SK-N-SH (cell line): ENCODE measurements around the gene DVL1. TPM values are rescaled to one million over a fixed set of nuclear protein-coding genes. Genes with fewer than 3 reads are reported as not detected.

Experiments used
- CTCF ChIA-PET: fragments of 300-600, 350-600 bp; formaldehyde crosslinking; extraction: SDS; loops from one replicate; lab custom pipeline; 2021; lab: Yijun Ruan, JAX
- POLR2A ChIA-PET: fragments of 350-600 bp; sonication (Branson Sonifier 250); formaldehyde crosslinking; extraction: SDS; loops from one replicate; lab custom pipeline; 2020; ENCODE audit warnings: antibody characterized with exemption, inconsistent platforms; lab: Yijun Ruan, JAX
- DNase-seq: peaks from one replicate; pipeline ENCODE4 v3.0.0; 2012
- H2AFZ ChIP-seq: fragments of 200-600 bp; sonication (generic); 2 replicates; pipeline ENCODE4 v1.8.1; 2016; ENCODE audit warnings: antibody characterized with exemption, mild to moderate bottlenecking, low read depth
- H3F3A ChIP-seq: fragments of 200-600 bp; sonication (generic); replicated peaks from 2 replicates; pipeline ENCODE3; 2016; ENCODE audit warnings: antibody characterized with exemption, mild to moderate bottlenecking; ENCODE audit not compliant: insufficient read depth
- H3K27ac ChIP-seq, 2 experiments: fragments of 200-500 bp in 1 of 2; fragments of 200-600 bp in 1 of 2; sonication (Bioruptor generic) in 1 of 2; sonication (generic), shearing (Covaris generic) in 1 of 2; 2 replicates each; pipeline versions ENCODE4 v1.5.1 to v1.6.1; 2014 to 2016; ENCODE audit warnings: low read depth in 2 of 2, inconsistent platforms in 1 of 2, low read length in 1 of 2, mild to moderate bottlenecking in 1 of 2, mixed read lengths in 1 of 2
- H3K27me3 ChIP-seq: fragments of 200-600 bp; sonication (generic), shearing (Covaris generic); 2 replicates; pipeline ENCODE4 v1.6.1; 2016; ENCODE audit warnings: mixed run types; ENCODE audit not compliant: insufficient read depth
- H3K36me3 ChIP-seq, 2 experiments: fragments of 200-500 bp in 1 of 2; fragments of 200-600 bp in 1 of 2; sonication (Bioruptor generic) in 1 of 2; sonication (generic) in 1 of 2; replicated peaks in 1 of 2; 2 replicates each; pipeline versions ENCODE3 to v1.5.1; 2014 to 2016; ENCODE audit warnings: low read length in 1 of 2, mild to moderate bottlenecking in 1 of 2; ENCODE audit not compliant: insufficient read depth in 2 of 2, control insufficient read depth in 1 of 2
- H3K4me1 ChIP-seq, 2 experiments: fragments of 200-500 bp in 1 of 2; fragments of 200-600 bp in 1 of 2; sonication (Bioruptor generic) in 1 of 2; sonication (generic), shearing (Covaris generic) in 1 of 2; 2 replicates each; pipeline versions ENCODE4 v1.5.1 to v1.6.1; 2014 to 2016; ENCODE audit warnings: low read depth in 1 of 2, low read length in 1 of 2, mixed run types in 1 of 2; ENCODE audit not compliant: insufficient read depth in 2 of 2, control insufficient read depth in 1 of 2
- H3K4me2 ChIP-seq: fragments of 200-600 bp; sonication (generic), shearing (Covaris generic); 2 replicates; pipeline ENCODE4 v1.6.1; 2017; ENCODE audit warnings: mixed run types
- H3K4me3 ChIP-seq, 2 experiments: fragments of 200-500 bp in 1 of 2; fragments of 200-600 bp in 1 of 2; sonication (Bioruptor generic) in 1 of 2; sonication (generic), shearing (Covaris generic) in 1 of 2; 2 replicates each; pipeline versions ENCODE4 v1.5.1 to v1.8.1; 2014 to 2016; ENCODE audit warnings: low read depth in 2 of 2, inconsistent platforms in 1 of 2, low read length in 1 of 2, mild to moderate bottlenecking in 1 of 2, mixed read lengths in 1 of 2, moderate library complexity in 1 of 2
- H3K79me2 ChIP-seq: fragments of 200-600 bp; sonication (generic); 2 replicates; pipeline ENCODE4 v1.8.1; 2017; ENCODE audit warnings: mild to moderate bottlenecking; ENCODE audit not compliant: insufficient read depth
- H3K9ac ChIP-seq: fragments of 200-600 bp; sonication (generic); 2 replicates; pipeline ENCODE4 v1.6.1; 2017; ENCODE audit warnings: mixed run types
- H3K9me2 ChIP-seq: fragments of 200-600 bp; sonication (generic); 2 replicates; pipeline ENCODE4 v1.6.1; 2017; ENCODE audit warnings: mixed run types
- H3K9me3 ChIP-seq: fragments of 200-600 bp; sonication (generic); 2 replicates; pipeline ENCODE4 v1.6.1; 2017; ENCODE audit warnings: mixed run types, mild to moderate bottlenecking, moderate library complexity
- H4K20me1 ChIP-seq: fragments of 200-600 bp; sonication (generic); 2 replicates; pipeline ENCODE4 v1.6.1; 2017; ENCODE audit warnings: mild to moderate bottlenecking, mixed run types; ENCODE audit not compliant: insufficient read depth
- ELF1 ChIP-seq: IDR thresholded peaks from 2 replicates; pipeline ENCODE4 v1.4.0; 2012
- EP300 ChIP-seq, 2 experiments: IDR thresholded peaks; 2 replicates each; pipeline versions ENCODE4 v1.4.0 to v1.6.1; 2012; ENCODE audit warnings: borderline replicate concordance in 1 of 2, low read depth in 1 of 2, low read length in 1 of 2
- FOSL2 ChIP-seq: IDR thresholded peaks from 2 replicates; pipeline ENCODE4 v1.4.0; 2012; ENCODE audit warnings: low read depth, mild to moderate bottlenecking, moderate library complexity, borderline replicate concordance
- FOXM1 ChIP-seq: IDR thresholded peaks from 2 replicates; pipeline ENCODE4 v1.4.0; 2012; ENCODE audit warnings: low read depth, mild to moderate bottlenecking
- GATA2 ChIP-seq: sonication (generic); formaldehyde crosslinking; IDR thresholded peaks from 2 replicates; pipeline ENCODE4 v1.5.0; 2020; ENCODE audit warnings: mild to moderate bottlenecking, missing genetic modification reagents
- MAX ChIP-seq: IDR thresholded peaks from 2 replicates; pipeline ENCODE4 v1.4.0; 2012; ENCODE audit warnings: low read depth
- REST ChIP-seq: IDR thresholded peaks from 2 replicates; pipeline ENCODE4 v1.6.1; 2012; ENCODE audit warnings: mild to moderate bottlenecking, low read depth, low read length, moderate library complexity
- RXRA ChIP-seq: IDR thresholded peaks from 2 replicates; pipeline ENCODE4 v1.4.0; 2012; ENCODE audit warnings: low read depth, mild to moderate bottlenecking, borderline replicate concordance
- SIN3A ChIP-seq: IDR thresholded peaks from 2 replicates; pipeline ENCODE4 v1.6.1; 2012; ENCODE audit warnings: low read depth, mild to moderate bottlenecking, low read length, moderate library complexity, borderline replicate concordance
- TAF1 ChIP-seq: IDR thresholded peaks from 2 replicates; pipeline ENCODE4 v1.6.1; 2012; ENCODE audit warnings: low read depth, mild to moderate bottlenecking, low read length, moderate library complexity, borderline replicate concordance
- TCF12 ChIP-seq: IDR thresholded peaks from 2 replicates; pipeline ENCODE4 v1.4.0; 2012
- TEAD4 ChIP-seq: IDR thresholded peaks from 2 replicates; pipeline ENCODE4 v1.4.0; 2012; ENCODE audit warnings: mild to moderate bottlenecking, borderline replicate concordance; ENCODE audit not compliant: insufficient read depth
- USF1 ChIP-seq: IDR thresholded peaks from 2 replicates; pipeline ENCODE4 v1.4.0; 2012; ENCODE audit warnings: low read depth, borderline replicate concordance
- YY1 ChIP-seq: IDR thresholded peaks from 2 replicates; pipeline ENCODE4 v1.4.0; 2012; ENCODE audit warnings: low read depth, mild to moderate bottlenecking
- WGBS: methylation state at CpG from one replicate; pipeline ENCODE4 v1.1.6; 2017; ENCODE audit warnings: low lambda C conversion rate; 5-methylcytosine and 5-hydroxymethylcytosine counted together
- polyA plus RNA-seq, 3 experiments: library from polyadenylated mRNA; depleted of rRNA; stranded (reverse); fragments of >200 nt; gene quantifications; 2 replicates each; pipeline ENCODE4 v1.2.3, GENCODE V29; 2012
- TF ChIP-seq, protein P1 (sequence below): fragments of 200-600 bp; sonication (generic); IDR thresholded peaks from 2 replicates; pipeline ENCODE4 v1.6.1; 2017; ENCODE audit warnings: antibody characterized with exemption, mild to moderate bottlenecking, moderate library complexity
- TF ChIP-seq, protein P2 (sequence below): fragments of 150-350 bp; IDR thresholded peaks from 2 replicates; pipeline ENCODE4 v1.6.1; 2016; ENCODE audit warnings: mild to moderate bottlenecking, low read depth, low read length

DVL1 gene
- polyA plus RNA-seq, 1 of the 3 experiments (the other 2 are of a cell fraction): 32.0 TPM

GRCh38 chr1:1307261-1307922 is 41.8 kb downstream of the DVL1 start:
- H3K36me3 ChIP-seq: peaks cover 0 to 22% of the 10 kb centered on the region in 2 experiments
- H3K4me1 ChIP-seq: peaks cover 13 to 50% of the 10 kb centered on the region in 2 experiments; a peak in 2 of 4 replicates
- TF ChIP-seq FOSL2 (no peak), RXRA (no peak), TEAD4 (no peak), FOXM1 (no peak), SIN3A (no peak; the same call in 1 of the 2 replicates), REST (no peak), YY1 (no peak), ELF1 (no peak), USF1 (no peak), GATA2 (no peak), TAF1 (no peak), TCF12 (no peak), MAX (no peak), EP300 (IDR thresholded peaks at IDR 0.05; ENCODE audit: borderline replicate concordance in 1 of 2, low read depth in 1 of 2, low read length in 1 of 2) (no peak)
- TF ChIP-seq, protein P1, sequence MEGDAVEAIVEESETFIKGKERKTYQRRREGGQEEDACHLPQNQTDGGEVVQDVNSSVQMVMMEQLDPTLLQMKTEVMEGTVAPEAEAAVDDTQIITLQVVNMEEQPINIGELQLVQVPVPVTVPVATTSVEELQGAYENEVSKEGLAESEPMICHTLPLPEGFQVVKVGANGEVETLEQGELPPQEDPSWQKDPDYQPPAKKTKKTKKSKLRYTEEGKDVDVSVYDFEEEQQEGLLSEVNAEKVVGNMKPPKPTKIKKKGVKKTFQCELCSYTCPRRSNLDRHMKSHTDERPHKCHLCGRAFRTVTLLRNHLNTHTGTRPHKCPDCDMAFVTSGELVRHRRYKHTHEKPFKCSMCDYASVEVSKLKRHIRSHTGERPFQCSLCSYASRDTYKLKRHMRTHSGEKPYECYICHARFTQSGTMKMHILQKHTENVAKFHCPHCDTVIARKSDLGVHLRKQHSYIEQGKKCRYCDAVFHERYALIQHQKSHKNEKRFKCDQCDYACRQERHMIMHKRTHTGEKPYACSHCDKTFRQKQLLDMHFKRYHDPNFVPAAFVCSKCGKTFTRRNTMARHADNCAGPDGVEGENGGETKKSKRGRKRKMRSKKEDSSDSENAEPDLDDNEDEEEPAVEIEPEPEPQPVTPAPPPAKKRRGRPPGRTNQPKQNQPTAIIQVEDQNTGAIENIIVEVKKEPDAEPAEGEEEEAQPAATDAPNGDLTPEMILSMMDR: no peak
- TF ChIP-seq, protein P2, sequence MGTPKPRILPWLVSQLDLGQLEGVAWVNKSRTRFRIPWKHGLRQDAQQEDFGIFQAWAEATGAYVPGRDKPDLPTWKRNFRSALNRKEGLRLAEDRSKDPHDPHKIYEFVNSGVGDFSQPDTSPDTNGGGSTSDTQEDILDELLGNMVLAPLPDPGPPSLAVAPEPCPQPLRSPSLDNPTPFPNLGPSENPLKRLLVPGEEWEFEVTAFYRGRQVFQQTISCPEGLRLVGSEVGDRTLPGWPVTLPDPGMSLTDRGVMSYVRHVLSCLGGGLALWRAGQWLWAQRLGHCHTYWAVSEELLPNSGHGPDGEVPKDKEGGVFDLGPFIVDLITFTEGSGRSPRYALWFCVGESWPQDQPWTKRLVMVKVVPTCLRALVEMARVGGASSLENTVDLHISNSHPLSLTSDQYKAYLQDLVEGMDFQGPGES: no peak
- H3K4me3 ChIP-seq: peak overlapping the region; percentile 73 to 91
- peak overlapping the region in 1 of 2 experiments; percentile 70; a peak in 2 of 4 replicates for H3K27ac ChIP-seq
- ChIA-PET CTCF (interaction anchor here (0.5 kb wide), 1 partner anchor 93 kb away, joined by 3 read pairs; no protein-coding TSS in a partner anchor), POLR2A (no interaction called here)
- no peak for DNase-seq
- H3K27me3 ChIP-seq: no peaks in the 10 kb centered on the region
- H4K20me1 ChIP-seq: peaks cover 11% of the 10 kb centered on the region; the same call in 1 of the 2 replicates
- H3K9me3 ChIP-seq: no peaks in the 10 kb centered on the region
- H3K79me2 ChIP-seq: peaks cover 32% of the 10 kb centered on the region
- no peaks in the 10 kb centered on the region for H3K9me2 ChIP-seq
- H3K4me2 ChIP-seq: peak overlapping the region; percentile 95
- no peaks in the 10 kb centered on the region for H3F3A ChIP-seq
- peak overlapping the region; percentile 68; the same call in 1 of the 2 replicates for H3K9ac ChIP-seq
- WGBS: 7% methylated on average over 19 of the region's 83 CpGs
- H2AFZ ChIP-seq: no peak overlapping the region
